ENCODE measurements around the gene DIP2C.

DIP2C gene

GRCh38 chr10:600234-600633 lies 89.2 kb downstream of the DIP2C start:
- Histone ChIP-seq H4K20me1 (ENCODE audit: insufficient read depth, low read length) (no peaks in the 10 kb centered on the region), H2AFZ (ENCODE audit: low read depth, low read length) (no peak overlapping the region)
- no peak for TF ChIP-seq CTCF (IDR thresholded peaks at IDR 0.05; ENCODE audit: borderline replicate concordance, extremely low read depth, low read length, poor library complexity, severe bottlenecking)
- no peak for TF ChIP-seq EZH2 (IDR thresholded peaks at IDR 0.05; ENCODE audit: borderline replicate concordance, low read depth, low read length, severe bottlenecking)

GRCh38 chr10:599767-600166 lies 89.7 kb downstream of the DIP2C start:
- Histone ChIP-seq H3K79me2 (ENCODE audit: insufficient read depth, low read length) (no peaks in the 10 kb centered on the region), H4K20me1 (ENCODE audit: insufficient read depth, low read length) (no peaks in the 10 kb centered on the region), H3K36me3 (ENCODE audit: insufficient read depth, low read length) (no peaks in the 10 kb centered on the region), H2AFZ (ENCODE audit: low read depth, low read length) (no peak overlapping the region), H3K4me2 (ENCODE audit: insufficient read depth, low read length) (no peak overlapping the region), H3K9ac (ENCODE audit: low read depth, low read length) (no peak overlapping the region), H3K4me1 (ENCODE audit: insufficient read depth, low read length) (no peaks in the 10 kb centered on the region), H3K4me3 (ENCODE audit: low read depth in 1 of 2, low read length in 2 of 2) (no peak overlapping the region), H3K9me3 (ENCODE audit: insufficient read depth, low read length, severe bottlenecking) (no peaks in the 10 kb centered on the region), H3K27me3 (ENCODE audit: insufficient read depth, low read length, poor library complexity) (peaks cover 11% of the 10 kb centered on the region), H3K27ac (ENCODE audit: low read length) (no peak overlapping the region)
- no peak for DNase-seq
- no peak for TF ChIP-seq EZH2 (IDR thresholded peaks at IDR 0.05; ENCODE audit: borderline replicate concordance, low read depth, low read length, severe bottlenecking)
- no peak for TF ChIP-seq CTCF (IDR thresholded peaks at IDR 0.05; ENCODE audit: borderline replicate concordance, extremely low read depth, low read length, poor library complexity, severe bottlenecking)
- no peak for ATAC-seq (ENCODE audit: insufficient read depth, low read depth)

More at GRCh38 chr10:600234-600633, 89.2 kb downstream of the DIP2C start:
- H3K9ac ChIP-seq (ENCODE audit: low read depth, low read length): no peak overlapping the region
- H3K4me3 ChIP-seq (ENCODE audit: low read depth in 1 of 2, low read length in 2 of 2): no peak overlapping the region
- H3K27me3 ChIP-seq (ENCODE audit: insufficient read depth, low read length, poor library complexity): peaks cover 14% of the 10 kb centered on the region
- H3K4me1 ChIP-seq (ENCODE audit: insufficient read depth, low read length): no peaks in the 10 kb centered on the region
- H3K4me2 ChIP-seq (ENCODE audit: insufficient read depth, low read length): no peak overlapping the region
- H3K79me2 ChIP-seq (ENCODE audit: insufficient read depth, low read length): no peaks in the 10 kb centered on the region
- H3K27ac ChIP-seq (ENCODE audit: low read length): no peak overlapping the region
- no peaks in the 10 kb centered on the region for H3K9me3 ChIP-seq (ENCODE audit: insufficient read depth, low read length, severe bottlenecking)
- DNase-seq (no peak), ATAC-seq (ENCODE audit: insufficient read depth, low read depth) (no peak)
- no peaks in the 10 kb centered on the region for H3K36me3 ChIP-seq (ENCODE audit: insufficient read depth, low read length)

GRCh38 chr10:598415-599170 lies 90.9 kb downstream of the DIP2C start:
- no peaks in the 10 kb centered on the region for H4K20me1 ChIP-seq (ENCODE audit: insufficient read depth, low read length)
- H3K9me3 ChIP-seq (ENCODE audit: insufficient read depth, low read length, severe bottlenecking): no peaks in the 10 kb centered on the region
- H3K9ac ChIP-seq (ENCODE audit: low read depth, low read length): no peak overlapping the region
- H3K4me2 ChIP-seq (ENCODE audit: insufficient read depth, low read length): no peak overlapping the region
- no peak for TF ChIP-seq EZH2 (IDR thresholded peaks at IDR 0.05; ENCODE audit: borderline replicate concordance, low read depth, low read length, severe bottlenecking)
- TF ChIP-seq CTCF (IDR thresholded peaks at IDR 0.05; ENCODE audit: borderline replicate concordance, extremely low read depth, low read length, poor library complexity, severe bottlenecking): no peak
- H3K27ac ChIP-seq (ENCODE audit: low read length): no peak overlapping the region
- H3K27me3 ChIP-seq (ENCODE audit: insufficient read depth, low read length, poor library complexity): peaks cover 10% of the 10 kb centered on the region
- DNase-seq (no peak), ATAC-seq (ENCODE audit: insufficient read depth, low read depth) (no peak)
- no peak overlapping the region for H2AFZ ChIP-seq (ENCODE audit: low read depth, low read length)
- no peaks in the 10 kb centered on the region for H3K79me2 ChIP-seq (ENCODE audit: insufficient read depth, low read length)
- H3K4me3 ChIP-seq (ENCODE audit: low read depth in 1 of 2, low read length in 2 of 2): no peak overlapping the region
- H3K36me3 ChIP-seq (ENCODE audit: insufficient read depth, low read length): no peaks in the 10 kb centered on the region
- no peaks in the 10 kb centered on the region for H3K4me1 ChIP-seq (ENCODE audit: insufficient read depth, low read length)

Measured in DND-41 (cell line).